H9 (cell line): ENCODE results near the gene WDHD1. TPM values are rescaled to one million over a fixed set of nuclear protein-coding genes. Genes with fewer than 3 reads are reported as not detected.

Experiments
- DNase-seq: peaks from one replicate; pipeline ENCODE4 v3.0.0-alpha.2; 2017
- H2AFZ ChIP-seq: one replicate; pipeline ENCODE4 v1.6.1; 2013; ENCODE audit warnings: mild to moderate bottlenecking, low read length, control low read depth, moderate library complexity
- H2AK5ac ChIP-seq: 2 replicates; pipeline ENCODE4 v1.6.1; 2013; ENCODE audit warnings: low read length, control low read depth, mixed read lengths; ENCODE audit not compliant: insufficient read length
- H2BK120ac ChIP-seq: one replicate; pipeline ENCODE4 v1.6.1; 2013; ENCODE audit warnings: low read depth, mild to moderate bottlenecking, low read length, control low read depth, inconsistent platforms; ENCODE audit not compliant: poor library complexity, severe bottlenecking
- H2BK12ac ChIP-seq: 2 replicates; pipeline ENCODE4 v1.6.1; 2013; ENCODE audit warnings: low read length, control low read depth, mixed read lengths, low read depth; ENCODE audit not compliant: insufficient read length
- H2BK15ac ChIP-seq: 2 replicates; pipeline ENCODE4 v1.6.1; 2013; ENCODE audit warnings: low read depth, low read length, control low read depth
- H2BK20ac ChIP-seq: one replicate; pipeline ENCODE4 v1.6.1; 2013; ENCODE audit warnings: low read depth, mild to moderate bottlenecking, low read length, control low read depth, inconsistent platforms; ENCODE audit not compliant: poor library complexity, severe bottlenecking
- H2BK5ac ChIP-seq: 2 replicates; pipeline ENCODE4 v1.6.1; 2013; ENCODE audit warnings: low read length, control low read depth, mixed read lengths; ENCODE audit not compliant: insufficient read length
- H3K14ac ChIP-seq: 2 replicates; pipeline ENCODE4 v1.6.1; 2013; ENCODE audit warnings: low read length, control low read depth; ENCODE audit not compliant: insufficient read depth
- H3K18ac ChIP-seq: 2 replicates; pipeline ENCODE4 v1.6.1; 2013; ENCODE audit warnings: low read depth, mild to moderate bottlenecking, mixed read lengths, low read length, control low read depth; ENCODE audit not compliant: insufficient read length
- H3K23ac ChIP-seq: 2 replicates; pipeline ENCODE4 v1.6.1; 2013; ENCODE audit warnings: low read length, control low read depth, mixed read lengths, low read depth; ENCODE audit not compliant: insufficient read length
- H3K23me2 ChIP-seq: 2 replicates; pipeline ENCODE4 v1.6.1; 2013; ENCODE audit warnings: low read depth, mild to moderate bottlenecking, mixed read lengths, low read length, control low read depth; ENCODE audit not compliant: insufficient read length, poor library complexity, severe bottlenecking
- H3K27ac ChIP-seq: 2 replicates; pipeline ENCODE4 v1.5.1; 2013; ENCODE audit warnings: low read length, control low read depth, mixed read lengths, low read depth; ENCODE audit not compliant: insufficient read length
- H3K27me3 ChIP-seq: 2 replicates; pipeline ENCODE4 v1.6.1; 2013; ENCODE audit warnings: low read length, control low read depth, inconsistent platforms; ENCODE audit not compliant: insufficient read depth
- H3K4ac ChIP-seq: 2 replicates; pipeline ENCODE4 v1.6.1; 2013; ENCODE audit warnings: low read depth, mild to moderate bottlenecking, control low read depth, inconsistent platforms, low read length, moderate library complexity
- H3K4me1 ChIP-seq: 2 replicates; pipeline ENCODE4 v1.6.1; 2013; ENCODE audit warnings: low read length, control low read depth, inconsistent platforms; ENCODE audit not compliant: insufficient read depth
- H3K4me2 ChIP-seq: 2 replicates; pipeline ENCODE4 v1.6.1; 2013; ENCODE audit warnings: low read length, control low read depth, mixed read lengths; ENCODE audit not compliant: insufficient read length, insufficient read depth
- H3K56ac ChIP-seq: 2 replicates; pipeline ENCODE4 v1.6.1; 2013; ENCODE audit warnings: low read depth, mild to moderate bottlenecking, mixed read lengths, low read length, control low read depth; ENCODE audit not compliant: insufficient read length
- H3K79me1 ChIP-seq: 2 replicates; pipeline ENCODE4 v1.6.1; 2013; ENCODE audit warnings: low read depth, mild to moderate bottlenecking, moderate library complexity, low read length, control low read depth, inconsistent platforms; ENCODE audit not compliant: insufficient read depth, poor library complexity, severe bottlenecking
- H3K79me2 ChIP-seq: 2 replicates; pipeline ENCODE4 v1.6.1; 2013; ENCODE audit warnings: low read length, control low read depth, inconsistent platforms; ENCODE audit not compliant: insufficient read depth
- H3K9ac ChIP-seq: 2 replicates; pipeline ENCODE4 v1.6.1; 2013; ENCODE audit warnings: low read length, control low read depth, mixed read lengths; ENCODE audit not compliant: insufficient read length; ENCODE audit errors: extremely low read depth
- H3K9me3 ChIP-seq: one replicate; pipeline ENCODE4 v1.6.1; 2013; ENCODE audit warnings: low read depth, low read length, inconsistent platforms; ENCODE audit not compliant: control insufficient read depth
- H3T11ph ChIP-seq: one replicate; pipeline ENCODE4 v1.6.1; 2013; ENCODE audit warnings: mild to moderate bottlenecking, low read length, control low read depth, inconsistent platforms
- H4K20me1 ChIP-seq: one replicate; pipeline ENCODE4 v1.6.1; 2013; ENCODE audit not compliant: control insufficient read depth, insufficient read length, insufficient read depth
- H4K5ac ChIP-seq: 2 replicates; pipeline ENCODE4 v1.6.1; 2013; ENCODE audit warnings: low read depth, mild to moderate bottlenecking, mixed read lengths, low read length, control low read depth; ENCODE audit not compliant: insufficient read length
- H4K8ac ChIP-seq: replicated peaks from 2 replicates; pipeline ENCODE4 v1.6.1; 2013; ENCODE audit warnings: low read length, control low read depth, mixed read lengths, low read depth; ENCODE audit not compliant: insufficient read length
- H4K91ac ChIP-seq: 2 replicates; pipeline ENCODE4 v1.6.1; 2013; ENCODE audit warnings: low read depth, mild to moderate bottlenecking, moderate library complexity, mixed read lengths, low read length, control low read depth; ENCODE audit not compliant: insufficient read length
- H3K27ac Mint-ChIP-seq, 3 experiments: 2 replicates in 2 of 3; 3 replicates in 1 of 3; pipeline ENCODE4 v1.8.0; 2020 to 2021; ENCODE audit warnings: mixed read lengths in 3 of 3, mild to moderate bottlenecking in 1 of 3, moderate library complexity in 1 of 3
- H3K27me3 Mint-ChIP-seq: 2 replicates; pipeline ENCODE4 v1.8.0; 2021; ENCODE audit warnings: low read depth, mild to moderate bottlenecking, moderate library complexity, mixed read lengths
- H3K36me3 Mint-ChIP-seq, 3 experiments: 2 replicates in 2 of 3; 3 replicates in 1 of 3; pipeline ENCODE4 v1.8.0; 2020 to 2021; ENCODE audit warnings: low read depth in 3 of 3, mixed read lengths in 3 of 3; ENCODE audit not compliant: insufficient read depth in 1 of 3
- H3K4me1 Mint-ChIP-seq, 2 experiments: 2 replicates each; pipeline ENCODE4 v1.8.0; 2020; ENCODE audit warnings: mixed read lengths in 2 of 2
- H3K4me3 Mint-ChIP-seq, 2 experiments: 2 replicates in 1 of 2; 3 replicates in 1 of 2; pipeline ENCODE4 v1.8.0; 2020 to 2021; ENCODE audit warnings: mild to moderate bottlenecking in 2 of 2, mixed read lengths in 2 of 2, moderate library complexity in 1 of 2
- H3K9me3 Mint-ChIP-seq, 2 experiments: 2 replicates in 1 of 2; 3 replicates in 1 of 2; pipeline ENCODE4 v1.8.0; 2020; ENCODE audit warnings: mild to moderate bottlenecking in 2 of 2, mixed read lengths in 2 of 2, moderate library complexity in 1 of 2
- WGBS: extraction: QIAGEN DNeasy Blood & Tissue Kit; methylation state at CpG from one replicate; pipeline ENCODE4 v1.1.7; 2013; ENCODE audit warnings: missing lambda C conversion rate, low lambda C conversion rate, mixed read lengths; ENCODE audit not compliant: insufficient read length; ENCODE audit errors: extremely low coverage; 5-methylcytosine and 5-hydroxymethylcytosine counted together
- total RNA-seq: library from RNA; stranded (reverse); gene quantifications from 2 replicates; pipeline ENCODE4 v1.2.1, GENCODE V29; 2021
- TF ChIP-seq, protein P1 (sequence below): fragments of 200-600 bp; sonication (generic); conservative IDR thresholded peaks from 3 replicates; pipeline ENCODE4 v1.8.0; 2021; ENCODE audit warnings: antibody characterized with exemption, mild to moderate bottlenecking

Gene WDHD1
- total RNA-seq, 1 experiment from 2014 or later = 93.7 TPM

DNA sequence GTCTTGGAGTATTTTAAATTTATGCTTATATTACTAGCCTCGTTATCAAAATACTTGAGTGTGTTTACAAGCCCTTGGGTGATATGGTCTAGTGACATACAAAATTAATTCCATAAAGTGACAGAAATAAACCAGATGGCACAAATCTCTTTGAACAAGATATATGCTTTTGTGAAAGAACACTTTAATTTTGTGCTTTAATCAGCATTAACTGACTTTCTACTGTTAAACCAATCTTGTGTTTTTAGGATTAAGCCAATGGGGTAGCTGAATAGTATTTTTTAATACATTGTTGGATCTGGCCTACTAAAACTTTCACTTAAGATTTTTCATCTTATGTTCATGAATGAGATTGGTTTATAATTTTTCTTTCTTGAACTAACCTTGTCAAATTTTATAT lies 93.9 kb downstream of the WDHD1 start:
- Histone ChIP-seq H3K9me3 (no peaks in the 10 kb centered on the region), H3K9ac (no peak overlapping the region), H3K56ac (no peak overlapping the region), H2AK5ac (no peak overlapping the region), H3K23ac (no peak overlapping the region), H3T11ph (no peak overlapping the region), H2AFZ (no peak overlapping the region), H3K27ac (no peak overlapping the region), H4K20me1 (no peaks in the 10 kb centered on the region), H2BK20ac (no peak overlapping the region), H4K8ac (no peak overlapping the region), H3K4me2 (no peak overlapping the region), H2BK15ac (no peak overlapping the region), H3K4ac (no peak overlapping the region), H3K23me2 (no peaks in the 10 kb centered on the region), H2BK120ac (no peak overlapping the region), H4K91ac (no peak overlapping the region), H4K5ac (no peak overlapping the region), H3K27me3 (no peaks in the 10 kb centered on the region), H2BK5ac (no peak overlapping the region), H3K79me2 (no peaks in the 10 kb centered on the region), H3K4me1 (no peaks in the 10 kb centered on the region), H3K18ac (no peak overlapping the region), H3K14ac (no peak overlapping the region), H3K79me1 (no peaks in the 10 kb centered on the region), H2BK12ac (no peak overlapping the region)
- WGBS = no CpG with 5 or more reads among the region's 1 CpG
- H3K4me1 Mint-ChIP-seq = no peaks in the 10 kb centered on the region
- no peak overlapping the region for H3K27ac Mint-ChIP-seq
- no peaks in the 10 kb centered on the region for H3K27me3 Mint-ChIP-seq
- H3K9me3 Mint-ChIP-seq = no peaks in the 10 kb centered on the region
- DNase-seq = no peak
- TF ChIP-seq, protein P1, sequence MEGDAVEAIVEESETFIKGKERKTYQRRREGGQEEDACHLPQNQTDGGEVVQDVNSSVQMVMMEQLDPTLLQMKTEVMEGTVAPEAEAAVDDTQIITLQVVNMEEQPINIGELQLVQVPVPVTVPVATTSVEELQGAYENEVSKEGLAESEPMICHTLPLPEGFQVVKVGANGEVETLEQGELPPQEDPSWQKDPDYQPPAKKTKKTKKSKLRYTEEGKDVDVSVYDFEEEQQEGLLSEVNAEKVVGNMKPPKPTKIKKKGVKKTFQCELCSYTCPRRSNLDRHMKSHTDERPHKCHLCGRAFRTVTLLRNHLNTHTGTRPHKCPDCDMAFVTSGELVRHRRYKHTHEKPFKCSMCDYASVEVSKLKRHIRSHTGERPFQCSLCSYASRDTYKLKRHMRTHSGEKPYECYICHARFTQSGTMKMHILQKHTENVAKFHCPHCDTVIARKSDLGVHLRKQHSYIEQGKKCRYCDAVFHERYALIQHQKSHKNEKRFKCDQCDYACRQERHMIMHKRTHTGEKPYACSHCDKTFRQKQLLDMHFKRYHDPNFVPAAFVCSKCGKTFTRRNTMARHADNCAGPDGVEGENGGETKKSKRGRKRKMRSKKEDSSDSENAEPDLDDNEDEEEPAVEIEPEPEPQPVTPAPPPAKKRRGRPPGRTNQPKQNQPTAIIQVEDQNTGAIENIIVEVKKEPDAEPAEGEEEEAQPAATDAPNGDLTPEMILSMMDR = no peak
- H3K4me3 Mint-ChIP-seq = no peak overlapping the region
- H3K36me3 Mint-ChIP-seq = peaks cover 0 to 12% (median 4%) of the 10 kb centered on the region in 3 experiments; a peak in 2 of 7 replicates
